Pancreas (tissue), 10 donors: ENCODE data around the gene FKBP10. TPM values are rescaled to one million over a fixed set of nuclear protein-coding genes. Genes with fewer than 3 reads are reported as not detected.

ENCODE experiments used
- ATAC-seq, 4 donors: fragments of 200-7000 bp; cut with Tn5 transposase; one replicate each; pipeline versions ENCODE4 v1.8.0 to v1.9.1; 2020; ENCODE audit warnings: mild to moderate bottlenecking in 4 of 4, moderate library complexity in 4 of 4
- DNase-seq, 6 donors: peaks; one replicate each; pipeline ENCODE4 v3.0.0-alpha.2; 2020
- FAIRE-seq: peaks from 2 replicates; lab custom pipeline; 2012; peaks lifted over from hg19 to GRCh38; lab: Jason Lieb, UNC
- H3K27ac ChIP-seq, 4 donors: fragments of 200-600 bp; sonication (generic); 1 replicate in 3 of 4; 2 replicates in 1 of 4; pipeline versions ENCODE4 v1.5.0 to v1.8.0; 2020
- H3K27me3 ChIP-seq, 4 donors: fragments of 200-600 bp; one replicate each; pipeline ENCODE4 v1.8.0; 2021
- H3K36me3 ChIP-seq, 3 donors: fragments of 200-600 bp; sonication (generic) in 1 of 3; one replicate each; pipeline versions ENCODE4 v1.5.0 to v1.8.0; 2020 to 2021
- H3K4me1 ChIP-seq, 3 donors: fragments of 200-600 bp; one replicate each; pipeline ENCODE4 v1.8.0; 2021
- H3K4me3 ChIP-seq, 4 donors: fragments of 200-600 bp; sonication (generic) in 2 of 4; one replicate each; pipeline versions ENCODE4 v1.5.0 to v1.8.0; 2020 to 2021
- H3K9me3 ChIP-seq, 4 donors: fragments of 200-600 bp; one replicate each; pipeline ENCODE4 v1.8.0; 2021
- WGBS, 2 donors: extraction: QIAGEN DNeasy Blood & Tissue Kit; methylation state at CpG; one replicate each; pipeline ENCODE4 v1.1.7; 2013; 5-methylcytosine and 5-hydroxymethylcytosine counted together
- intact Hi-C, 3 donors: fragments of 100-400 bp; cut with DNase I; formaldehyde crosslinking; loops; one replicate each; pipeline versions ENCODE4 v1.11.1 to v1.14.2; 2022
- polyA plus RNA-seq, 2 donors: library from polyadenylated mRNA; stranded (reverse); fragments of 200-250 nt; gene quantifications; one replicate each; pipeline ENCODE4 v1.2.3, GENCODE V29; 2013
- total RNA-seq, 6 donors: library from RNA; stranded (reverse); fragmentation: NEBNext Ultra II Directional in 4 of 6; extraction: Animal tissue kit (Norgen Biotek cat#: 25700) in 4 of 6; gene quantifications; one replicate each; pipeline versions ENCODE4 v1.2.1 to v1.2.4, GENCODE V29; 2021 to 2023
- TF ChIP-seq, protein P1 (sequence below), 4 donors: fragments of 200-600 bp; sonication (generic) in 3 of 4; IDR thresholded peaks; one replicate each; pipeline versions ENCODE4 v1.5.0 to v1.8.0; 2021; ENCODE audit warnings: antibody characterized with exemption in 4 of 4
- donor health status: healthy with polysubstance abuse.
- donor health status: DM: no; HTN: no; CAD: no; lungs with moderate emphysema.
- donor health status: DM: no; HTN: no; CAD: no.
- donor health status: control.
- donor health status: control.
- donor health status: Bipolar disorder and iron deficiency.
- donor health status: DM: yes; HTN: yes; CAD: no.
- donor health status: DM: no; HTN: no; CAD: no.
- donor health status: DM: no; HTN: no; CAD: no.
- donor health status: DM: yes; HTN: yes; CAD: no.

FKBP10 gene
- total and polyA plus RNA-seq, 8 donors, result 4.5 to 35.3 (median 11.7) TPM

DNA sequence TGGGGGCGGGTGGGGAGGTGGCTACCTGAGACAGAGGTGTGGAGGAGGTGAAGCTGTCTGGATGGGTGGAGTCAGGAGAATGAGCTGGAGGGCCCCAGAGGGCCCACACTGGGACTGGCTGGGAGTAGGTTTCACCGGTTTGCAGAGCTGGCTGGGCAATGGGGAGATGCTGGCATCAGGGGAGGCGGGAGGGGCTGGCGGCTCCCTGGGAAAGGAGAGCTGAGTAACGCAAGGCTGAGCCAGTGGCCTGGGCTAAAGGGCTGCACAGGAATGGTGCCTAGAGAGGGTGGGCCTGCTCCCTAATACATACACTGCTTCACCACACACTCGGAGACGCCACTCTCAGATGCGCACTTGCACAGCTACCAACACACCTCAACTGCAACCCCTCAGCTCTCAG, 13.4 kb upstream of the FKBP10 start:
- FAIRE-seq, result no peak
- TF ChIP-seq, protein P1, sequence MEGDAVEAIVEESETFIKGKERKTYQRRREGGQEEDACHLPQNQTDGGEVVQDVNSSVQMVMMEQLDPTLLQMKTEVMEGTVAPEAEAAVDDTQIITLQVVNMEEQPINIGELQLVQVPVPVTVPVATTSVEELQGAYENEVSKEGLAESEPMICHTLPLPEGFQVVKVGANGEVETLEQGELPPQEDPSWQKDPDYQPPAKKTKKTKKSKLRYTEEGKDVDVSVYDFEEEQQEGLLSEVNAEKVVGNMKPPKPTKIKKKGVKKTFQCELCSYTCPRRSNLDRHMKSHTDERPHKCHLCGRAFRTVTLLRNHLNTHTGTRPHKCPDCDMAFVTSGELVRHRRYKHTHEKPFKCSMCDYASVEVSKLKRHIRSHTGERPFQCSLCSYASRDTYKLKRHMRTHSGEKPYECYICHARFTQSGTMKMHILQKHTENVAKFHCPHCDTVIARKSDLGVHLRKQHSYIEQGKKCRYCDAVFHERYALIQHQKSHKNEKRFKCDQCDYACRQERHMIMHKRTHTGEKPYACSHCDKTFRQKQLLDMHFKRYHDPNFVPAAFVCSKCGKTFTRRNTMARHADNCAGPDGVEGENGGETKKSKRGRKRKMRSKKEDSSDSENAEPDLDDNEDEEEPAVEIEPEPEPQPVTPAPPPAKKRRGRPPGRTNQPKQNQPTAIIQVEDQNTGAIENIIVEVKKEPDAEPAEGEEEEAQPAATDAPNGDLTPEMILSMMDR (IDR thresholded peaks at IDR 0.05), result no peak
- 84 to 93% methylated on average over 8 of the region's 8 CpGs for WGBS, 2 donors
- no peak for ATAC-seq
- intact Hi-C loops, result no loop called here
- no peak overlapping the region for H3K27ac ChIP-seq
- DNase-seq, result no peak
- H3K36me3 ChIP-seq, result peaks cover 0 to 5% (median 0%) of the 10 kb centered on the region in 3 donors
- H3K4me3 ChIP-seq, result no peak overlapping the region
- H3K4me1 ChIP-seq, result peaks cover 5% of the 10 kb centered on the region in 3 donors
- no peaks in the 10 kb centered on the region for H3K27me3 ChIP-seq
- no peaks in the 10 kb centered on the region for H3K9me3 ChIP-seq

DNA sequence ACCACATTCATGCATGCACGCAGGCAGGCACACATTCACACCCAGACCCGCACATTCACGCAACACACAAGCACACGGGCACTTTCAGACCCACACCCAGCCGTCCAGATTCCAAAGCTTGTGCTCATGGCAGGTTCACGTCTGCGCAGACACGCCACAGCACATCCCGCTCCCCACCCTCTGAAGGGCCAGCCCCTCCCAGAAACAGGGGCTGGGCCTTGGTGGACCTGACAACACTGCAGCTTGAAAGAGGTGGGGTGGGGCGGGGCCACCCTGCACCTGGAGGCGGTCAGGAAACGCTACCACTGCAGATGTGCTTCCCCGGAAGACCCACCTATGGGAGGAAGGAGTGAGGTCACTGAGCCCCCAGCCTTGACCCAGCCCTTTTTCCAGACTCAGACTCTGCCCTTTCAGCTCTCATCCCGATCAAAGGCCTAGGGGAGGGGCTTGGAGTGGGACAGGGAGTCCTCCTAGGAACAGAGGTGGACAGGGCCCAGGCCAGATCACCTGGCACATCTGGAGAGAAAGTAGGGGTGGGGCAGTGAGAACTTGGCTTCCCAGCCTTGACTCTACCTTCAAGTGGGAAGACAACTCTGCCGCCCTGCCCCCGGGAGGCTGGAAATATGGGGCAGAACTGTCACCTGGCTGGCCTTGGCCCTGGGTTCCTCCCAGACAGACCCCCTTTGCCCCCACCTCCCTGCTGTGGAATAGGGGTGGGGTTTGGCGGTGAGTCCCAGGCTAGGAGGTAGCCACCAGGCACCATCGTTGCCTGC, 12.0 kb upstream of the FKBP10 start:
- FAIRE-seq (no peak), ATAC-seq (peak; percentile 24 to 30 (median 28)), DNase-seq (peak in 1 of 6 donors; percentile 35)
- Histone ChIP-seq H3K27ac (no peak overlapping the region), H3K36me3 (peaks cover 0 to 5% (median 0%) of the 10 kb centered on the region in 3 donors), H3K4me1 (peaks cover 5% of the 10 kb centered on the region in 3 donors), H3K4me3 (no peak overlapping the region), H3K9me3 (no peaks in the 10 kb centered on the region), H3K27me3 (no peaks in the 10 kb centered on the region)
- 51 to 60% methylated on average over 18 of the region's 18 CpGs for WGBS, 2 donors
- intact Hi-C loops, result loop anchor here (2.0 to 10.0 kb wide), 3 partner anchors 58 to 66 kb away; partner anchors contain the start of gene HAP1 (in 1 of the 3)
- TF ChIP-seq, protein P1 (IDR thresholded peaks at IDR 0.05), result no peak

DNA sequence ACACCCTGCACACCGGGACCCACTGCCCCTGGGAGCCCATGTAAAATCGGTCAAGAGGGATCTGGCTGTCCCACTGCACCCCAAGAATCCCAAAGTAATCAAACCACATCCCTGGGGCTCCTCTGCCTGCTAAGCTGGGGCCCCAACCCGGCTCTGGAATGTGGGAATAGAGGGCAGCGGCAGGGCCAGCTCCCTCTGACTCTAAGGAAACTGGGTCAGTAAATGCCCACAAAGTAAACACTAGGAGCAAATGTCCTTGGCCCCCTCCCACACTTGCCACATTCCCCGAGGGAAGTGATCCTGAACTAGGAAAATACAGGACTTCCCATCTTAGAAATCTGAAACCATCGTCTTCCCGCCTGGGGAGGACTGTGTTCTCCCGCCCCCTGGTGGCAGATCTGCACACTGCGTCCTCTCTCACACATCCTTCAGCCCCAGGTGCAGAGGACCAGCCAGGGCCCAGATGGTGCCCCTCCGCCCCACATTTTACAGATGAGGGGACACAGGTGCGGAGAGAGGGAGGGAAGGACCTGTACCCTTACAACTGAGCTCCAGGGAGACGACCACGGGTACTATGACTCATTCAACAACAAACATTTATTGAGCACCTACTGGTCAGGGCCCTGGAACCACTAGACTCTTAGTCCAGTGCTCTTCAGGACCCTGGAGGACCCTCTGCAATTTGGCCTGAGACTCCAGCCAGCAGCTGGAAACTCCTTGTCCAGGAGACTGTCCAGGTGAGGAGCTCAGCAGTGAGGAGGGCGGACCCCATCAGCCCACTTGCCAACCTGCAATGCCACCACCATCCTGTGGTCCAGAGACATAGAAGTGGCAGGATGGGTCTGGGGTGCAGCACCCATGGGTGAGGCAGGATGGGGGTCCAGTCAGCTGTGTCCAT, 11.2 kb upstream of the FKBP10 start:
- H3K9me3 ChIP-seq, result no peaks in the 10 kb centered on the region
- peak; percentile 67 to 95 (median 86) for DNase-seq
- intact Hi-C loops, result loop anchor here (2.0 to 10.0 kb wide), 3 partner anchors 59 to 67 kb away; partner anchors contain the start of gene HAP1 (in 1 of the 3)
- peaks cover 5% of the 10 kb centered on the region in 3 donors for H3K4me1 ChIP-seq
- H3K27ac ChIP-seq, result no peak overlapping the region
- TF ChIP-seq, protein P1 (IDR thresholded peaks at IDR 0.05), result peak; percentile 93 to 98 (median 94)
- no peaks in the 10 kb centered on the region for H3K27me3 ChIP-seq
- no peak overlapping the region for H3K4me3 ChIP-seq
- H3K36me3 ChIP-seq, result peaks cover 0 to 5% (median 0%) of the 10 kb centered on the region in 3 donors
- WGBS, 2 donors, result 11 to 12% methylated on average over 14 of the region's 14 CpGs
- ATAC-seq, result peak; percentile 88 to 96 (median 94)
- FAIRE-seq, result no peak

DNA sequence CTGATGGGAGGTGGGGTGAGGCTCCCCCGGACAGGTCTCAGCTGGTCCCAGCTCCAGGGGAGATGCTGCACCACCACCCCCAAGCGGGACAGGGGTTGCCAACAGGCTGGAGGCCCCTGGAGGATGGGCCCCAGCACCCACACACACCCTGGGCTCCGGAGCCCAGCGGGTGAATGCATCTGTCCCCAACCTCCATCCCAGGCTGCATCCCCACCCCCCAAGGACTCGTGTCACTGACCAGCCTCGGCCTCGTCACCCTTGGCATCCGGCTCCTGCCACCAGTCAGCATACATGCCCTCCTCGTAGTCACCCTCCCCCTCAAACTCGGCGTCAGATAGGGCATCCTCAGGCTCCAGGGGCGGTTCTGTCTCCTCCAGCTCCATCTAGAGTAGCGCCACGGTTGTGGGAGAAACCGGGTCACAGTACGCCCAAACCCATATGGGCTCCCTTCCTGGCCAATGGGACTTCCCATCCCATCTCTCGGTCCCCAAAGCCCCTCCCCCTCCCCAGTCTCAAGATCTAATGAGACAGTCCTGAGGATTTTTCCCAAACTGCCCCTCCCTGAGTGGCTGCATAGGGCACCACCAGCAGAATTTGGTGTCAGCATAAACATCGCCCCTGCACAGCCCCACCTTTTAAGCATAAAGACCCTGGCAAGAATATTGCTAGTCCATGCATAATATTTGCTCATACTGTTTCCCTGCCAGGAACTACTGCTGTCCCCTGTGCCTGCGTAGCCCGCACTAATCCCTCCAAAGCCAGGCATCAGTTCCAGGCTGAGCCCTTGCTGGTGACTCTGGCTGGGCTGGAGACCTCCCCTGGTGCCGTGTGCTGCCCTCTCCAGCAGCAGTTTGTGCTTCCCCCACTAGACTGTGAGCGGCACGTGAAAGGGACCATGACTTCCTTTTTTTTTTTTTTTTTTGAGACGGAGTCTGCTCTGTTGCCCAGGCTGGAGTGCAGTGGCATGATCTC, 9.5 kb upstream of the FKBP10 start:
- Histone ChIP-seq H3K4me3 (no peak overlapping the region), H3K27ac (no peak overlapping the region), H3K9me3 (no peaks in the 10 kb centered on the region), H3K4me1 (peaks cover 5% of the 10 kb centered on the region in 3 donors), H3K27me3 (no peaks in the 10 kb centered on the region), H3K36me3 (peaks cover 0 to 5% (median 0%) of the 10 kb centered on the region in 3 donors)
- intact Hi-C loops, result loop anchor here in 2 of 3 donors (5.0 to 10.0 kb wide), 2 partner anchors 61 to 69 kb away; partner anchors contain the start of gene HAP1 (in 1 of the 2)
- no peak for ATAC-seq
- DNase-seq, result no peak
- FAIRE-seq, result no peak
- WGBS, 2 donors, result 83 to 86% methylated on average over 24 of the region's 24 CpGs
- TF ChIP-seq, protein P1 (IDR thresholded peaks at IDR 0.05), result no peak
